DND-41 (cell line): Measurements from ENCODE around the gene CD36.

Experiments used
- CTCF ChIP-seq: IDR thresholded peaks from 2 replicates; pipeline ENCODE4 v1.5.1; 2012; ENCODE audit warnings: borderline replicate concordance, low read length, moderate library complexity, mild to moderate bottlenecking; ENCODE audit not compliant: poor library complexity, severe bottlenecking; ENCODE audit errors: extremely low read depth
- EZH2 ChIP-seq: IDR thresholded peaks from 3 replicates; pipeline ENCODE4 v1.6.1; 2012; ENCODE audit warnings: borderline replicate concordance, low read depth, mild to moderate bottlenecking, moderate library complexity, low read length, inconsistent platforms; ENCODE audit not compliant: severe bottlenecking

- TF ChIP-seq CTCF (no peak), EZH2 (no peak)
Measured at GRCh38 chr7:80612880-80613279, 25.6 kb upstream of the CD36 start.
